Endothelial cell (in vitro differentiated cells): Measurements from ENCODE around the gene ANTXR2. TPM values are rescaled to one million over a fixed set of nuclear protein-coding genes. Genes with fewer than 3 reads are reported as not detected.

Experiments
- DNase-seq: peaks from one replicate; pipeline ENCODE4 v3.0.0; 2021; ENCODE audit warnings: low spot score
- H3K27ac Mint-ChIP-seq: one replicate; pipeline ENCODE4 v1.8.0; 2021; ENCODE audit warnings: mixed read lengths, inconsistent platforms; ENCODE audit not compliant: unreplicated experiment
- H3K27me3 Mint-ChIP-seq: one replicate; pipeline ENCODE4 v1.8.0; 2021; ENCODE audit warnings: mild to moderate bottlenecking, moderate library complexity, mixed read lengths, inconsistent platforms; ENCODE audit not compliant: unreplicated experiment
- H3K36me3 Mint-ChIP-seq: one replicate; pipeline ENCODE4 v1.8.0; 2021; ENCODE audit warnings: mild to moderate bottlenecking, low read depth, mixed read lengths, inconsistent platforms; ENCODE audit not compliant: unreplicated experiment
- H3K4me1 Mint-ChIP-seq: one replicate; pipeline ENCODE4 v1.8.0; 2021; ENCODE audit warnings: mild to moderate bottlenecking, mixed read lengths, inconsistent platforms; ENCODE audit not compliant: unreplicated experiment
- H3K4me3 Mint-ChIP-seq: one replicate; pipeline ENCODE4 v1.8.0; 2021; ENCODE audit warnings: mild to moderate bottlenecking, mixed read lengths, inconsistent platforms; ENCODE audit not compliant: unreplicated experiment
- H3K9me3 Mint-ChIP-seq: one replicate; pipeline ENCODE4 v1.8.0; 2021; ENCODE audit warnings: mixed read lengths, inconsistent platforms; ENCODE audit not compliant: unreplicated experiment
- CTCF ChIP-seq: fragments of 200-600 bp; sonication (generic); IDR thresholded peaks from one replicate; pipeline ENCODE4 v1.5.0; 2021; ENCODE audit warnings: antibody characterized with exemption; ENCODE audit not compliant: unreplicated experiment
- total RNA-seq: library from RNA; stranded (reverse); fragmentation: NEBNext Ultra II Directional; extraction: Animal tissue kit (Norgen Biotek cat#: 25700); gene quantifications from one replicate; pipeline ENCODE4 v1.2.1, GENCODE V29; 2021; ENCODE audit not compliant: unreplicated experiment

Gene ANTXR2
- total RNA-seq, 1 donor from 2014 or later = 176 TPM

- no peaks in the 10 kb centered on the region for H3K27me3 Mint-ChIP-seq
- H3K4me1 Mint-ChIP-seq = no peaks in the 10 kb centered on the region
- no peaks in the 10 kb centered on the region for H3K9me3 Mint-ChIP-seq
- DNase-seq = no peak
- H3K27ac Mint-ChIP-seq = no peak overlapping the region
- no peaks in the 10 kb centered on the region for H3K36me3 Mint-ChIP-seq
- H3K4me3 Mint-ChIP-seq = no peak overlapping the region
- TF ChIP-seq CTCF = no peak
These were observed 25.6 kb upstream of the ANTXR2 start for GRCh38 chr4:80098635-80099034.

- Mint-ChIP-seq H3K4me3 (no peak overlapping the region), H3K4me1 (no peaks in the 10 kb centered on the region), H3K9me3 (no peaks in the 10 kb centered on the region), H3K27ac (no peak overlapping the region), H3K27me3 (peaks cover under 1% of the 10 kb centered on the region), H3K36me3 (no peaks in the 10 kb centered on the region)
- DNase-seq = no peak
- no peak for TF ChIP-seq CTCF
These were observed 24.6 kb upstream of the ANTXR2 start for GRCh38 chr4:80097400-80098177.

GRCh38 chr4:80096175-80096850 lies 23.3 kb upstream of the ANTXR2 start:
- H3K4me1 Mint-ChIP-seq = no peaks in the 10 kb centered on the region
- H3K4me3 Mint-ChIP-seq = no peak overlapping the region
- no peak for TF ChIP-seq CTCF
- no peaks in the 10 kb centered on the region for H3K9me3 Mint-ChIP-seq
- H3K27me3 Mint-ChIP-seq = peaks cover 3% of the 10 kb centered on the region
- no peak overlapping the region for H3K27ac Mint-ChIP-seq
- no peaks in the 10 kb centered on the region for H3K36me3 Mint-ChIP-seq
- no peak for DNase-seq

GRCh38 chr4:80094191-80094590 lies 21.2 kb upstream of the ANTXR2 start:
- Mint-ChIP-seq H3K36me3 (no peaks in the 10 kb centered on the region), H3K27ac (no peak overlapping the region), H3K4me3 (no peak overlapping the region), H3K9me3 (no peaks in the 10 kb centered on the region), H3K4me1 (no peaks in the 10 kb centered on the region), H3K27me3 (peaks cover 3% of the 10 kb centered on the region)
- TF ChIP-seq CTCF = no peak
- DNase-seq = no peak

GRCh38 chr4:80093563-80093962 lies 20.5 kb upstream of the ANTXR2 start:
- no peak for TF ChIP-seq CTCF

More at GRCh38 chr4:80093563-80093962, 20.5 kb upstream of the ANTXR2 start:
- peaks cover 3% of the 10 kb centered on the region for H3K27me3 Mint-ChIP-seq
- no peaks in the 10 kb centered on the region for H3K4me1 Mint-ChIP-seq
- no peak overlapping the region for H3K4me3 Mint-ChIP-seq
- H3K27ac Mint-ChIP-seq = no peak overlapping the region
- H3K36me3 Mint-ChIP-seq = no peaks in the 10 kb centered on the region
- DNase-seq = no peak
- H3K9me3 Mint-ChIP-seq = no peaks in the 10 kb centered on the region
